ENCODE data around the gene TRPV4.

TRPV4 gene

GRCh38 chr12:109775172-109775881 lies 57.9 kb downstream of the TRPV4 start:
- peak; percentile 49 for DNase-seq (ENCODE audit: low read depth)

GRCh38 chr12:109773384-109774011 lies 59.7 kb downstream of the TRPV4 start:
- DNase-seq (ENCODE audit: low read depth) = no peak

GRCh38 chr12:109772622-109773321 lies 60.4 kb downstream of the TRPV4 start:
- DNase-seq (ENCODE audit: low read depth) = no peak

GRCh38 chr12:109771746-109772621 lies 61.2 kb downstream of the TRPV4 start:
- no peak for DNase-seq (ENCODE audit: low read depth)

- DNase-seq (ENCODE audit: low read depth) = no peak
Measured at GRCh38 chr12:109770861-109771670, 62.1 kb downstream of the TRPV4 start.

GRCh38 chr12:109770104-109770860 lies 62.9 kb downstream of the TRPV4 start:
- DNase-seq (ENCODE audit: low read depth) = no peak

GRCh38 chr12:109768901-109769670 lies 64.1 kb downstream of the TRPV4 start:
- DNase-seq (ENCODE audit: low read depth) = no peak

- DNase-seq (ENCODE audit: low read depth) = no peak
Measured at GRCh38 chr12:109767991-109768900, 65.0 kb downstream of the TRPV4 start.

- DNase-seq (ENCODE audit: low read depth) = no peak
Measured at GRCh38 chr12:109767456-109767855, 65.7 kb downstream of the TRPV4 start.

GRCh38 chr12:109766251-109766778 lies 66.9 kb downstream of the TRPV4 start:
- no peak for DNase-seq (ENCODE audit: low read depth)

GRCh38 chr12:109765446-109765810 lies 67.8 kb downstream of the TRPV4 start:
- no peak for DNase-seq (ENCODE audit: low read depth)

GRCh38 chr12:109764776-109765445 lies 68.3 kb downstream of the TRPV4 start:
- DNase-seq (ENCODE audit: low read depth) = no peak

GRCh38 chr12:109764123-109764522 lies 69.1 kb downstream of the TRPV4 start:
- DNase-seq (ENCODE audit: low read depth) = no peak

- no peak for DNase-seq (ENCODE audit: low read depth)
Measured at GRCh38 chr12:109763201-109763841, 69.9 kb downstream of the TRPV4 start.

GRCh38 chr12:109762673-109763191 lies 70.5 kb downstream of the TRPV4 start:
- DNase-seq (ENCODE audit: low read depth) = no peak

GRCh38 chr12:109762071-109762672 lies 71.0 kb downstream of the TRPV4 start:
- no peak for DNase-seq (ENCODE audit: low read depth)
